SH-SY5Y (cell line): ENCODE data around the gene PIAS2.

Experiments
- GATA2 ChIP-seq: IDR thresholded peaks from 2 replicates; pipeline ENCODE4 v1.6.1; 2011; ENCODE audit warnings: mild to moderate bottlenecking, low read depth, low read length
- GATA3 ChIP-seq: IDR thresholded peaks from 2 replicates; pipeline ENCODE4 v1.6.1; 2011; ENCODE audit warnings: low read depth, mild to moderate bottlenecking, low read length, moderate library complexity

- TF ChIP-seq GATA3 (no peak), GATA2 (no peak)
Observed at GRCh38 chr18:46858290-46858689, 59.0 kb downstream of the PIAS2 start.
